ENCODE results near the gene AUTS2.

DNA sequence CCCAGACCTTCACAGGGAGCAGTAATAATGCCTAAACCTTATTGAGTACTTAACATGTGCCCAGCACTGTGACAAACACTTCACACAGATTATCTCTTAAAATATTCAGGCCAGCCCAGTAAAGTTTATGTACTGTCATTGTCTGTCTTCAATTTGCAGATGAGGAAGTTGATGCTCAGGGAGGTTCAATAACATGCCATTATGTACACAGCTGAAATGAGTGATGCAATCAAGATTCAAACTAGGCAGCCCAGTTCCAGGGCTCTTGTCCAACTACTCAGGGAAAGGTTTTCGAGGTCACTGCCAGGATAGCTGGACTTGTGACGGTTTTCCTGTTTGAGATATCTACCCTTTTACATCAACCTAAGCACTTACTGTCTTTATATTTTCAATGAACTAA is 56.1 kb downstream of the AUTS2 start:
- TF ChIP-seq CTCF (IDR thresholded peaks at IDR 0.05) (no peak), POLR2AphosphoS5 (IDR thresholded peaks at IDR 0.05; ENCODE audit: low read depth, low read length) (no peak), TCF7L2 (IDR thresholded peaks at IDR 0.05; ENCODE audit: low read depth, low read length) (no peak)

All from Panc1 (cell line).